Brain microvascular endothelial cell (primary cell): ENCODE measurements around the gene PEX14.

Experiments used
- DNase-seq: peaks from one replicate; pipeline ENCODE4 v3.0.0-alpha.2; 2020
- H3K27ac ChIP-seq: fragments of 250-450 bp; sonication (Bioruptor Pico); 2 replicates; pipeline ENCODE4 v1.5.1; 2020; ENCODE audit warnings: mild to moderate bottlenecking, moderate library complexity
- H3K27me3 ChIP-seq: fragments of 250-450 bp; sonication (Bioruptor Pico); replicated peaks from 2 replicates; pipeline ENCODE4 v1.5.1; 2020; ENCODE audit warnings: mild to moderate bottlenecking
- H3K36me3 ChIP-seq: fragments of 250-450 bp; sonication (Bioruptor Pico); replicated peaks from 2 replicates; pipeline ENCODE4 v1.5.1; 2020; ENCODE audit warnings: mild to moderate bottlenecking
- H3K4me3 ChIP-seq: 2 replicates; pipeline ENCODE4 v1.5.1; 2011; ENCODE audit warnings: low read depth, mild to moderate bottlenecking, control low read depth, low read length, moderate library complexity
- in situ Hi-C: cut with HindIII; loops from 2 replicates; pipeline ENCODE4 v1.10.0; 2017; ENCODE audit warnings: low sequenced_read_pairs, low pct_ligation_motif_present
- TF ChIP-seq, protein P1 (sequence below): IDR thresholded peaks from 2 replicates; pipeline ENCODE4 v1.5.1; 2011; ENCODE audit warnings: low read depth, mild to moderate bottlenecking, moderate library complexity, low read length, control low read depth, inconsistent platforms; ENCODE audit errors: missing control alignments

The PEX14 gene

DNA sequence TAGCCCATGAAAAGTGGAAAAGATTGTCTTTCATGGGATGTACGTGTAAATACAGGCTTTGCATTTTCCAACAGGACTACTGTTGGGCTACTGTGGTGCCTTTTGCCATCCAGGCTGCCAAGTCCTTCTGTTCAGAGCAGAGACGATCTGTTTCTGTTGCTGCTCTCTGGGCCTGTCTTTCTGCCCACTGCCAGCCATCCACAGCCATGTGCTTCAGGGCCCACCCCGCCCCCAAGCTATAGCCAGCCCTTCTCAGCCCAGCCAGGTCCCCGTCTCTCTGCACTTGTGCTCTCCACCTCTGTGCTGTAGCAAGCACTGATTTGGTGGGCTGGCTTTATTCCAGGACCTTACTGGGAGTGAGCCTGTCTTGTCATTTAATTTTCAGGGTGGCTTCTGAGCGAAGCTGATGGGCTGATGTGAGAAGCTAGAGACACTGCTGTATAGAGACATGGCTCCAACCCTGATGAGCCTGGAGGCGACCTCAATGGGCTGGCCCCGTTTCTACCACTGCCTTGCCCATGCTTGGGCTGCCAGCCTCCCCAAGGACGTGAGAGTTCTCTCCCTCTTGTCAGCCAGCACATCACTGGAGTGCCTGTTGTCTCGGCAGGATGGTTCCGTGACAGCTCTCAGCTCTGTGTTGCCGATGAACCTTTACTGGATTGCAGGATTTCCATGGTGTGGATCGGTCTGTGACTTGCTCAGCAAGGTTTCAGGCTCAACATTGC lies 137.8 kb downstream of the PEX14 start:
- Histone ChIP-seq H3K27me3 (no peaks in the 10 kb centered on the region), H3K27ac (no peak overlapping the region), H3K4me3 (no peak overlapping the region), H3K36me3 (no peaks in the 10 kb centered on the region)
- TF ChIP-seq, protein P1, sequence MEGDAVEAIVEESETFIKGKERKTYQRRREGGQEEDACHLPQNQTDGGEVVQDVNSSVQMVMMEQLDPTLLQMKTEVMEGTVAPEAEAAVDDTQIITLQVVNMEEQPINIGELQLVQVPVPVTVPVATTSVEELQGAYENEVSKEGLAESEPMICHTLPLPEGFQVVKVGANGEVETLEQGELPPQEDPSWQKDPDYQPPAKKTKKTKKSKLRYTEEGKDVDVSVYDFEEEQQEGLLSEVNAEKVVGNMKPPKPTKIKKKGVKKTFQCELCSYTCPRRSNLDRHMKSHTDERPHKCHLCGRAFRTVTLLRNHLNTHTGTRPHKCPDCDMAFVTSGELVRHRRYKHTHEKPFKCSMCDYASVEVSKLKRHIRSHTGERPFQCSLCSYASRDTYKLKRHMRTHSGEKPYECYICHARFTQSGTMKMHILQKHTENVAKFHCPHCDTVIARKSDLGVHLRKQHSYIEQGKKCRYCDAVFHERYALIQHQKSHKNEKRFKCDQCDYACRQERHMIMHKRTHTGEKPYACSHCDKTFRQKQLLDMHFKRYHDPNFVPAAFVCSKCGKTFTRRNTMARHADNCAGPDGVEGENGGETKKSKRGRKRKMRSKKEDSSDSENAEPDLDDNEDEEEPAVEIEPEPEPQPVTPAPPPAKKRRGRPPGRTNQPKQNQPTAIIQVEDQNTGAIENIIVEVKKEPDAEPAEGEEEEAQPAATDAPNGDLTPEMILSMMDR = no peak
- DNase-seq = no peak
- in situ Hi-C loops = no loop called here

DNA sequence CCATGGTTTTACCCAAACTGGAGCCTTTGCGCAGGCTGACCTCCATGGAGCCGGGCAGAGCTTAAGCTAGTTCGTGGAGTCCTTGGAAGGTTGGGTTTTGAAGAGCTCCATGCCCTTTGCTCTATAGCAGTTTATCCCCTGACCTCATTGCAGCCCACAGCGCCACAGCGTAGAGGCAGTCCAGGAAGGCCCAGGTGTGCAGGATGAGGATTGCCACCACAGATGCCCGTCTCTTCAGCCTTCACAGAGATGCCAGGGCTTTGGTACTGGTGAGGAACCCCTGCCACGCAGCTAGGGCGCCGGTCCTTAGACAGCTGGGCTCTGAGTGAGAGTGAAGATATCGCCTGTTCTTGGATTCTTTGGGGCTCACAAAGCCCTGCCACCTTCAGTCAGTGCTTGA lies 138.6 kb downstream of the PEX14 start:
- H3K27me3 ChIP-seq = no peaks in the 10 kb centered on the region
- DNase-seq = no peak
- in situ Hi-C loops = no loop called here
- H3K27ac ChIP-seq = no peak overlapping the region
- no peaks in the 10 kb centered on the region for H3K36me3 ChIP-seq
- H3K4me3 ChIP-seq = no peak overlapping the region
- TF ChIP-seq, protein P1 = no peak

DNA sequence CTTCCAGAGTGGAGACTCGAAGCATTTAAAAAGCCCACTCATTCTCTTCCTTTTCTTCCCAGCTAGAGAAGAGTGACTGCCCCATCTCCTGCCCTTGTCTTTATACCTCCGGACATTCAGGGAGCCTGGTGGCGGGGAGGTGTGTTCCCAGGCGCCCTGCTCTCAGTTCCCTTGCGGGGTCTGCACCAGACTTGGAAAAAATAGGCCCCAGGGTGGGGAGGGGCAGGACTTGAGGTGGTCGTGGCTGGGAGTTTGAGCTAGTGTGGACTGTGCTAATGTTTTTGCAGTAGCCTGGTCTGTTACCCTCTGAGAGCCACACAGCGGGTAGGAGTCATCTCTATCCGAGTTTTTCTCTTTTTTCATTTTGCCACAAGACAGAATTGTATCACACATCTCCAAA lies 139.1 kb downstream of the PEX14 start:
- Histone ChIP-seq H3K27ac (no peak overlapping the region), H3K4me3 (no peak overlapping the region), H3K27me3 (no peaks in the 10 kb centered on the region), H3K36me3 (no peaks in the 10 kb centered on the region)
- TF ChIP-seq, protein P1 = no peak
- in situ Hi-C loops = no loop called here
- no peak for DNase-seq

DNA sequence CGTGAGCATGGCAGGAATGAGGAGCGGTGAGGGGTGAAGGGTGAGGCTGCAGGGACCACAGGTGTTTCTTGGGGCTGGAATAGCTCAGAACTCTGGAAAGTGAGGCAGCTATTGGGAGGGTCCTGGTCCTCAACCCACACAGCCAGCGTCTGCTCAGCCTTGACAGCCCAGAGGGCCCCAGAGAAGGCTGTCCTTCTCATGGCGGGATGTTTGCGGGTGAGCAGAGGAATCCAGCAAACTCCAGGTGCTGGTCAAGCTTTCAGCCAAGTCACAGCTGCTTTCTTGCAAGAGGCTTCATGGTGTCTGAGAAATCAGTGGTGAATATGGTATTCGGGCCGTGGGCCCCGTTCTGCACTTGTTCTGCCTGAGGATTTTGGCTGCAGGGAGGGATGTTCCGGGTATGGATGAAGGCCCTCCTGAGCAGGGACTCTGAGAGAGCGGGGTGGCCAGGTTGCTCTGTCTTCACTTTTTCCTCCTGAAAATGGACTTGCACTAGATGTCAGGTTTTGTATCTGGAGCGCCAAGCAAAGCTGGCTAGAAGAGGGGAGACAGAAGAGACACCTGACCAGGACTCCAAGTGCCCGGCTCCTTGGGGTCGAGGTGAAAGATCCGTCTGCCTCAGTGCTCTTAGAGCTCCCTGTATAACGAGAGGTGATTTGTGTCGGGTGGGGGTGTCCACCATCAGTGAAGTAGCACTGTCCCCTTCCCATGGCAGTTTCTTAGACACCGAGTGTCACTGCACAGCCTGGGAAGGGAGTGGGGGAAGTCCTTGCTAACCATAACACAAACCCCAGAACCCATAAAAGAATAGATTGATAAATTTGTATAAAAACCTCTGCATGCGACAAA lies 139.9 kb downstream of the PEX14 start:
- TF ChIP-seq, protein P1 = no peak
- DNase-seq = no peak
- H3K27me3 ChIP-seq = no peaks in the 10 kb centered on the region
- in situ Hi-C loops = no loop called here
- no peak overlapping the region for H3K4me3 ChIP-seq
- no peaks in the 10 kb centered on the region for H3K36me3 ChIP-seq
- H3K27ac ChIP-seq = no peak overlapping the region

DNA sequence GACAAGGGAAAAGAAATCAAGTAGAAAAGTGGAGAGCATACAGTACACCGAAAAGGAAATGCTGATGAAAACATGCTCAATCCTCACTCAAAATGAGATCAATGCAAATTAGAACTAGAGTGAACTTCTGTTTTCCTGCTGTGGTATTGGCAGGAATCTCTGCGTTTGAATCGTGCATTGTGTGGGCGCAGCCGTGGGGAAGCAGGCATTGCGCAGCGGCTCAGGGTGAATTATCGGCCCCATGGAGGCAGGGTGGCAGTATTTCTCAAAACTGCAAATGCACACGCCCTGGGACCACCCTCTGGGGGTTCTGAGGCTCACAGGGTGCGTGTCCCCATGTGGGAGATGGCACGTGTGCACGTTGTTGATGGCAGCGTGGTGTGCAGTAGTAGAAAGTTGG lies 140.6 kb downstream of the PEX14 start:
- no peak for DNase-seq
- Histone ChIP-seq H3K27ac (no peak overlapping the region), H3K36me3 (no peaks in the 10 kb centered on the region), H3K27me3 (no peaks in the 10 kb centered on the region), H3K4me3 (no peak overlapping the region)
- TF ChIP-seq, protein P1 = no peak
- in situ Hi-C loops = no loop called here
